GM12864 (cell line): Measurements from ENCODE around the gene SYTL2.

Source experiments
- DNase-seq: peaks from one replicate; pipeline ENCODE4 v3.0.0-alpha.2; 2011; ENCODE audit warnings: low read depth
- H3K4me3 ChIP-seq: 2 replicates; pipeline ENCODE4 v1.5.1; 2011; ENCODE audit warnings: mild to moderate bottlenecking, low read depth, low read length, control low read depth
- CTCF ChIP-seq: IDR thresholded peaks from 2 replicates; pipeline ENCODE4 v1.5.1; 2011; ENCODE audit warnings: low read depth, mild to moderate bottlenecking, moderate library complexity, low read length, control low read depth, inconsistent platforms; ENCODE audit errors: missing control alignments

Gene SYTL2

GRCh38 chr11:85811624-85812023 is 683 bp upstream of the SYTL2 start:
- H3K4me3 ChIP-seq: no peak overlapping the region
- DNase-seq: no peak
- TF ChIP-seq CTCF: no peak

- DNase-seq: no peak
These were observed 445 bp downstream of the SYTL2 start for GRCh38 chr11:85810521-85810870.

GRCh38 chr11:85809863-85810262 is 1.1 kb downstream of the SYTL2 start:
- no peak for DNase-seq
- H3K4me3 ChIP-seq: no peak overlapping the region
- peak; percentile 4 for TF ChIP-seq CTCF

More at GRCh38 chr11:85810521-85810870, 445 bp downstream of the SYTL2 start:
- no peak for TF ChIP-seq CTCF
- peak overlapping the region; percentile 46 for H3K4me3 ChIP-seq

GRCh38 chr11:85809191-85809590 is 1.8 kb downstream of the SYTL2 start:
- no peak for TF ChIP-seq CTCF
- DNase-seq: no peak
- no peak overlapping the region for H3K4me3 ChIP-seq

- no peak for TF ChIP-seq CTCF
- H3K4me3 ChIP-seq: no peak overlapping the region
These were observed 4.1 kb downstream of the SYTL2 start for GRCh38 chr11:85806876-85807275.

GRCh38 chr11:85806016-85806415 is 4.9 kb downstream of the SYTL2 start:
- TF ChIP-seq CTCF: no peak
- no peak overlapping the region for H3K4me3 ChIP-seq
- no peak for DNase-seq

More at GRCh38 chr11:85806876-85807275, 4.1 kb downstream of the SYTL2 start:
- no peak for DNase-seq

- DNase-seq: no peak
- no peak for TF ChIP-seq CTCF
These were observed 5.6 kb downstream of the SYTL2 start for GRCh38 chr11:85805387-85805786.

More at GRCh38 chr11:85805387-85805786, 5.6 kb downstream of the SYTL2 start:
- H3K4me3 ChIP-seq: no peak overlapping the region
